ENCODE results near the gene YIPF1.

Gene YIPF1

DNA sequence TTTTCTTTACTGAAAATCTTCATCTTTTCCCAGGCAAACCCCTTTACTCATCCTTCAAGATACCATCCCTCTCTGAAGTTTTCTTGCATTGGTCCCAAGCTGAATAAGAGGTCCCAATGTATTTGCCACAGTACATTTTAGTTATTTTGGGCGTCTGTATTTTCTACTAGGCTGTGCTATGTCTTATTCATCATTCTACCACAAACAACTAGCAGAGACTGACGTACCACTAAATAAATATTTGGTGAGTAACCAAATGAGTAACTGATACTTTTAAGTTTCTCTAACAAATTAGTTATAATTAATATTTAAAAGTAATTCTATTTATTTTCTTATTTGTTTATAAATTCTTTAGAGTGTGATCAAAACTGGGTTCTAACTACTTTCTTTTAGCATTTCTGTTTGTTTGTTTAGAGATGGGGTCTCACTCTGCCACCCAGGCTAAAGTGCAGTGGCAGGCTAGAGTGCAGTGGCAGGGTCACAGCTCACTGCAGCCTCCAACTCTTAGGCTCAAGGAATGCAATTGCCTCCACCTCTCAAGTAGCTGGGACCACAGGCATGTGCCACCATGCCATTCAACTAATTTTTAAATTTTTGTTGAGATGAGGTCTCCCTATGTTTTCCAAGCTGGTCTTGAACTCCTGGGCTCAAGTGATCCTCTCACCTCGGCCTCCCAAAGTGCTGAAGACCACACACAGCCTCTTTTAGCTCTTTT, 84.6 kb downstream of the YIPF1 start:
- H3K36me3 ChIP-seq (ENCODE audit: control insufficient read depth in 1 of 2, insufficient read depth in 2 of 2, low read length in 2 of 2): peaks cover 3 to 37% of the 10 kb centered on the region in 2 donors
- H3K27ac ChIP-seq (ENCODE audit: low read depth, low read length): no peak overlapping the region
- no peaks in the 10 kb centered on the region for H3K27me3 ChIP-seq (ENCODE audit: control insufficient read depth in 1 of 2, insufficient read depth in 2 of 2, low read length in 2 of 2)
- H3K9ac ChIP-seq (ENCODE audit: low read depth in 1 of 2, low read length in 2 of 2): no peak overlapping the region
- H3K9me3 ChIP-seq (ENCODE audit: control insufficient read depth in 1 of 2, low read length in 2 of 2): no peaks in the 10 kb centered on the region
- H3K4me3 ChIP-seq (ENCODE audit: low read depth in 1 of 2, low read length in 2 of 2): no peak overlapping the region
- no peaks in the 10 kb centered on the region for H3K4me1 ChIP-seq (ENCODE audit: control insufficient read depth in 1 of 2, insufficient read depth in 2 of 2, low read length in 2 of 2)

GRCh38 chr1:53804181-53804580, 85.4 kb downstream of the YIPF1 start:
- Histone ChIP-seq H3K27ac (ENCODE audit: low read depth, low read length) (no peak overlapping the region), H3K4me3 (ENCODE audit: low read depth in 1 of 2, low read length in 2 of 2) (no peak overlapping the region), H3K4me1 (ENCODE audit: control insufficient read depth in 1 of 2, insufficient read depth in 2 of 2, low read length in 2 of 2) (no peaks in the 10 kb centered on the region), H3K27me3 (ENCODE audit: control insufficient read depth in 1 of 2, insufficient read depth in 2 of 2, low read length in 2 of 2) (no peaks in the 10 kb centered on the region), H3K9me3 (ENCODE audit: control insufficient read depth in 1 of 2, low read length in 2 of 2) (no peaks in the 10 kb centered on the region), H3K9ac (ENCODE audit: low read depth in 1 of 2, low read length in 2 of 2) (no peak overlapping the region), H3K36me3 (ENCODE audit: control insufficient read depth in 1 of 2, insufficient read depth in 2 of 2, low read length in 2 of 2) (peaks cover 3 to 42% of the 10 kb centered on the region in 2 donors)
